OCI-LY3 (cell line): ENCODE measurements around the gene TRAPPC14.
"Not testable (repeated sequence)": the region's sequence is repeated elsewhere in the genome, so short reads cannot be mapped to it uniquely, and the experiment has no call there.

Source experiments
- CTCF ChIP-seq: fragments of 200-600, 300-600 bp; sonication (generic); IDR thresholded peaks from 2 replicates; pipeline ENCODE4 v1.5.1; 2014; ENCODE audit warnings: antibody characterized with exemption, low read length, low read depth
- EZH2phosphoT487 ChIP-seq: fragments of 200-600 bp; shearing (Covaris generic); IDR thresholded peaks from 2 replicates; pipeline ENCODE4 v1.6.1; 2018; ENCODE audit warnings: antibody characterized with exemption, mixed run types, low read depth

GRCh38 chr7:100180084-100180483, 21.6 kb upstream of the TRAPPC14 start:
- not testable (repeated sequence) for TF ChIP-seq CTCF, EZH2phosphoT487
